ENCODE measurements around the gene PREPL.

Gene PREPL

GRCh38 chr2:44295633-44296359, 65.5 kb downstream of the PREPL start:
- no peak for DNase-seq (ENCODE audit: low spot score)

- no peak for DNase-seq (ENCODE audit: low spot score)
Observed at GRCh38 chr2:44295113-44295512, 66.2 kb downstream of the PREPL start.

- DNase-seq (ENCODE audit: low spot score) = peak; percentile 50
Observed at GRCh38 chr2:44291281-44292248, 69.7 kb downstream of the PREPL start.

- no peak for DNase-seq (ENCODE audit: low spot score)
Observed at GRCh38 chr2:44290261-44290660, 71.0 kb downstream of the PREPL start.

GRCh38 chr2:44286884-44287638, 74.2 kb downstream of the PREPL start:
- no peak for DNase-seq (ENCODE audit: low spot score)

- no peak for DNase-seq (ENCODE audit: low spot score)
Observed at GRCh38 chr2:44286119-44286883, 75.0 kb downstream of the PREPL start.

- no peak for DNase-seq (ENCODE audit: low spot score)
Observed at GRCh38 chr2:44285174-44285573, 76.1 kb downstream of the PREPL start.

- no peak for DNase-seq (ENCODE audit: low spot score)
Observed at GRCh38 chr2:44283116-44283666, 78.1 kb downstream of the PREPL start.

- DNase-seq (ENCODE audit: low spot score) = no peak
Observed at GRCh38 chr2:44280869-44281268, 80.4 kb downstream of the PREPL start.

GRCh38 chr2:44277541-44277940, 83.8 kb downstream of the PREPL start:
- DNase-seq (ENCODE audit: low spot score) = no peak

- peak; percentile 24 for DNase-seq (ENCODE audit: low spot score)
Observed at GRCh38 chr2:44275927-44276303, 85.4 kb downstream of the PREPL start.

GRCh38 chr2:44273596-44273995, 87.7 kb downstream of the PREPL start:
- DNase-seq (ENCODE audit: low spot score) = no peak

GRCh38 chr2:44273076-44273475, 88.2 kb downstream of the PREPL start:
- no peak for DNase-seq (ENCODE audit: low spot score)

- DNase-seq (ENCODE audit: low spot score) = no peak
Observed at GRCh38 chr2:44271296-44271695, 90.0 kb downstream of the PREPL start.

- DNase-seq (ENCODE audit: low spot score) = no peak
Observed at GRCh38 chr2:44269831-44270230, 91.5 kb downstream of the PREPL start.

GRCh38 chr2:44267796-44268648, 93.3 kb downstream of the PREPL start:
- peak; percentile 31 for DNase-seq (ENCODE audit: low spot score)

Measured in hepatic stellate cell (primary cell).